ENCODE data around the gene SGMS1.
"Not testable (repeated sequence)": the region's sequence is repeated elsewhere in the genome, so short reads cannot be mapped to it uniquely, and the experiment has no call there.

The SGMS1 gene

DNA sequence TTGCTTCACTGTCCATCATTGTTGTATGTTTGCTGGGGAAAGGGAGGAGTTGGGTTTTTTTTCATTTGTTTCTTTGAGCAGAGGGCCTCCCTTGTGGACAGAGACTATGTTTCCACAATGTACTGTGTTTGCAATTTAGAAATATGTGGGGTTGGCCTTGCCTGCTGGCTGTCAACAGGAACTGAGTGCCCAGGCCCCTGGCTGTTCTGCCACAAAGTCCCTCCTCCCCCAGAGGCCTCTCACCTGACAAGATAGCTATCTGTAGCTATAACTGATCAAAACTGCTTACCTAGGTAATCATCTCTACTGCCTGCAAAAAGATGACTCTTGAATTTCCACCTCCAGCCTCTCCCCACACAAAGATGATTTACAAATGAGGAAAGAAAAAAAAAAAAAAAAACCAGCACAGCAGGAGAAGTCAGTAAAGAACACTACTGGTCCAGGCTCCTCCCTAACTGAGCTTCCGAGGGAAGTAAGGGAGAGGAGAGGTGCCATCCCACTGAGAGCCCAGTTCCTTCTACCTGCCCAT is 121.8 kb downstream of the SGMS1 start:
- no peak for DNase-seq

DNA sequence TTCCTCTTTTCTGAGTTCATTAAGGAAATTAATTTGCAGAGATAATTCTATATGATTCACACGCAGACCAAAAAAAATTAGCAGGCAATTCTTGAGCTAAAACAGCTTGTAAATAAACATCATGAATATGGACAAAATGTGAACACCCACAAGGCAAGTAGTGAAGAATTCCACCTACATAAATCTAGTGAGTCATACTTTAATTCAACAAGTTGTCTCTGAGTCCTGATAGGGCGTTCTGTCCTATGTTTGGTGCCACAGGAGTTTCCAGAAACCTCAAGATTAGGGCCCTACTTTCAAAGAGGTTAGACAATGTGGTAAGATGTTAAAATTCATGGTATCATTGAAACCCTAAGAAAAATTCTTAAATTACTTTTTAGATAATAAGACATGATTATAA is 122.3 kb downstream of the SGMS1 start:
- no peak for DNase-seq

DNA sequence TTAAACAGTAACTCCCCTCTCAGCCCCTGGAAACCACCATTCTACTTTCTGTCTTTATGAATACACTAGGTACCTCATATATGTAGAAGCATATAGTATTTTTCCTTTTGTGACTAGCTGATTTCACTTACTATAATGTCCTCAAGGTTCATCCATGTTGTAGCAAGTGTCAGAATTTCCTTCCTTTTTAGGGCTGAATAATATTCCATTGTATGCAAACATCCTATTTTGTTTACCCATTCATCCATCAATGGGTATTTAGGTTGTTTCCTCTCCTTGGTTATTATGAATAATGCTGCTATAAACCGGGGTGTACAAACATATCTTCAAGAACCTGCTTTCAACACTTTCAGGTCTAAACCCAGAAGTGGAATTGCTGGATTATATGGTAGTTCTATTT is 125.3 kb downstream of the SGMS1 start:
- DNase-seq, result no peak

DNA sequence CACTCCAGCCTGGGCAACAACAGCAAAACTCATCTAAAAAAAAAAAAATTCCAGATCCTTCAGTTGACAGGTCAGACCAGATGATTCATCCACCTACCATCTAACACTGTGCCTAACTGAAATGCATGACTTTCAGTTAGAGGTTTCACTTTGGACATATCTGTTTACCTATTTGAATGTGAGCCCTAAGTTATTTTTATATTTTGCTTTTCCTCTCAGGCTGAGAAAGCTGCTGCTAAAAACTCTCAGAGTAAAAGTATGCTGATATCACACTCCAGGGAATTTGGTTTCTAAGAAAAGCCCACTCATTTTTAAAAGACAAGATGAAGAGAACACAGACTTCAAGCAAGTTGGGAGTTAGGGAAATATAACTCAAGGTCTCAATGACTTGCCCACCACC is 126.0 kb downstream of the SGMS1 start:
- DNase-seq, result no peak

DNA sequence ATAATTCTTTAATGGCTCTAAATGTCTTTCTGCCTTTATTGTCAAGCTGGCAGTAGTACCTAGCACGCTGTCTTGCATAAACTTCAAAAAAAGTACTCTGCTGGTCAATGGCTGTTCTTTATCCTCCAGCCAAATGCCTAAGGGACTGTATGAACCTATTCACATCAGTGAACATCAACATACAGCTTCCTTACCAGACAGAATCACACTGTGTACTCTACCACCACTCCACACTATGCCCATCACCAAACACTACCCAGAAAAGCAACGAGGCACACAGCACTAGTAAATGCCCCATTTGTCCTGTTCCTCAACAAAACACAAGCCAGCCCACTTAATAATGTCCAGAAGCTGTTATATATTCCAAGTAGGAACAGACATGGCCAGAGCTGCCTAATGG is 127.5 kb downstream of the SGMS1 start:
- no peak for DNase-seq

DNA sequence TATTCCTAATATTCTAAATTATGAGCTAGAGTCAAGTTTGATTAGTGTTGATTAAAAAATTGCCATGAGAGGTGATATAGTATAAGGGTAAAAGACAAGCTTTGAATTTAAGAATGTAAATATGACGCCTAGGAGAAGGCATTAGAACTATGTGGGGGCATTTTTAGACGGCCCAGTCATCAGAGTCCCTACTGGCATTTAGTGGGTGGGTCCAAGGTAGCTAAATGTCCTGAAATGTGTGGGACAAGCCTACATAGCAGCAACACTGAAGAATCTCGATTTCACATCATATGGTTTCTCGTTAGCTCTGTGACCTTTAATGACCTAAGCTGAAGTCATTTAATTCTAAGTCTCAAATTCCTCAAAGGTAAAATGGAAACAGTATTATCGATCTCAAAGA is 133.5 kb downstream of the SGMS1 start:
- no peak for DNase-seq

DNA sequence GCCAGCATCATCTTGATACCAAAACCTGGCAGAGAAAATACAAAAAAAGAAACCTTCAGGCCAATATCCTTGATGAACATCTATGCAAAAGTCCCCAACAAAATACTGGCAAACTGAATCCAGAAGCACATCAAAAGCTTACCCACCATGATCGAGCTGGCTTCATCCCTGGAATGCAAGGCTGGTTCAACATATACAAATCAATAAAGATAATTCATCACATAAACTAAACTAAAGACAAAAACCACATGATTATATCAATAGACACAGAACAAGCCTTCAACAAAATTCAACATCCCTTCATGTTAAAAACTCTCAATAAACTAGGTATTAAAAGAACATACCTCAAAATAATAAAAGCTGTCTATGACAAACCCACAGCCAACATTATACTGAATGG is 139.2 kb downstream of the SGMS1 start:
- not testable (repeated sequence) for DNase-seq

DNA sequence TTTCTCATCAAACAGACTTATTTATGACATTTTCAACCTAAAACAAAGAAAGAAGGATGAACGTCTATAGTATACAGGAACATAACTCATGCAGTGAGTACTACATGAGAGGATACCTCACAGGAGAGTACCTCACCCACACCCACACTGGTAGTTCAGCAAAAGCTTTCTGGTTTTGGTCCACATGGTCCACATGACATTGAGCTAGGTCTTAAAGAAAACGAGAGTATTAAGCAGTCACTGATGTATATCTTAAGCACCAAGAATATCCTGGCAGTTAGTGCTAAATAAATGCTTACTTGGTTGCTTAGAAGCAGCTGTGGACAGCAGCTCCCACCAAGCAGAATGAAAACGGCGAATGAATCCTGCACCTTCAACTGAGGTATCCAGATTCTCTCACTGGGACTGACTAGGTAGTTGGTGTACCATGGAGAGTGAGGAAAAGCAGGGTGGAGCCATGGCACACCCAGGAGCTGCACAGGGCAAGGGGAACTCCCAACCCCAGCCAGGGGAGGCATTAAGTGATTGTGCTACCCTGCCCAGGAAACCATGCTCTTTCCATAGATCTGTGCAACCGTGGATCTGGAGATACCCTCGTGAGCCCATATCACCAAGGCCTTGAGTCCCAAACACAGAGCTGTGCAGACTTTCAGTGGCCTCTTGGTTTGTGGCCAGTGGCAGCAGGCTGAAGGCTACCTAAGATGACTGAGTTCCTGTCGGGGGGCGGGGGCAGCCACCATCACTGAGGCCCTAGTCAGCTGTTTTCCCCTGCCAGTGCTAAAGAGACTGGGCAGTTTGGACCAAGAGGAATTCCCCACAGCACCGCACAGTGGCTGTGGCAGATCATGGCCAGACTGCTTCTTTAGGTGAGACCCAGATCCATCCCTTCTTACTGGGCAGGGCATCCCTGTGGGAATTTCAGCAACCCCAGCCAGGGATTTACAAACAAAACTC is 143.4 kb downstream of the SGMS1 start:
- DNase-seq, result no peak

DNA sequence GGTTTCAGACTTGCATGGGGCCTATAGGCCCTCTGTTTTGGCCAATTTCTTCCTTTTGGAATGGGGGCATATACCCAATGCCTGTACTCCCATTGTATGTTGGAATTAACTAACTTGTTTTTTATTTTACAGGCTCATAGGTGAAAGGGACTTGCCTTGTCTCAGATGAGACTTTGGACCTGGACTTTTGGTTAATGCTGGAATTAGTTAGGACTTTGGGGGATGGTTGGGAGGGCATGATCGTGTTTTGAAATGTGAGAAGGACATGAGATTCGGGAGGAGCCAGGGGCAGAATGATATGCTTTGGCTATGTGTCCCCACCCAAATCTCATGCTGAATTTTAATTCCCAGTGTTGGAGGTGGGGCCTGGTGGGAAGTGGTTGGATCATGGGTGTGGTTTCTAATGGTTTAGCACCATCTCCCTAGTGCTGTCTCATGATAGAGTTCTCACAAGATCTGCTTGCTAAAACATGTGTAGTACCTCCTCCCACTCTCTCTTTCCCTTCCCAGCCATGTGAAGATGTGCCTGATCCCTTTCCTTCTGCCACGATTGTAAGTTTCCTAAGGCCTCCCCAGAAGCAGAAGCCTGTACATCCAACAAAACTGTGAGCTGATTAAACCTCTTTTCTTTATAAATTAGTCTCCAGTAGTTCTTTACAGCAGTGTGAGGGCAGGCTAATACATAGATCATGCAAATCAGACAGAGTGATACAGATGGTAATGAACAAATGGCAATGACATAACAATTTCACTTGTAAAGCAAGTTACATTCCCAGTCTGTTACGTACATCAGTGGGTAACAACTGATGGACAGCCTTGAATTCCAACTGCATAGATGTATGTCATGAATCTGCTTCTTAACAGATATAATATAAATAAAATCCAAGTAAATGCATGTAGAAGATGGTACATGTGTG is 146.2 kb downstream of the SGMS1 start:
- no peak for DNase-seq

DNA sequence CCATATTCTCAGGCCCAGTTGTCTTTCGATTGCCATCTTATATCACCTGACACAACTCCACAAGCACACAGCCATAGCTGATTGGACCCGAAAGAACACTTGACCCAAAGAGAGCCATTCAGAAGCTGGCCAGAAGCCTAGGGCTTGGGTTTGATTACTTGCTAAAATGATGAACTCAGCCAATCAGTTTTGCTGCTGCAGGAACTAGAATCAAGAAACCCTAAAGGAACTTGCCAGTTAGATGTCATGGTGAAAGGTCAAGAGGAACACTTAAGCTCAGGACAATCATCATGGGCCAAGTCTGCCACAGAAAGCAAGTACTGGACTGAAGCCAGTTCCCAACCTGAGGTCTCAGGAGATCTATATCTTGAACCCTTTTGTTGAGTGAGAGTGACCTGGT is 150.0 kb downstream of the SGMS1 start:
- DNase-seq, result no peak

DNA sequence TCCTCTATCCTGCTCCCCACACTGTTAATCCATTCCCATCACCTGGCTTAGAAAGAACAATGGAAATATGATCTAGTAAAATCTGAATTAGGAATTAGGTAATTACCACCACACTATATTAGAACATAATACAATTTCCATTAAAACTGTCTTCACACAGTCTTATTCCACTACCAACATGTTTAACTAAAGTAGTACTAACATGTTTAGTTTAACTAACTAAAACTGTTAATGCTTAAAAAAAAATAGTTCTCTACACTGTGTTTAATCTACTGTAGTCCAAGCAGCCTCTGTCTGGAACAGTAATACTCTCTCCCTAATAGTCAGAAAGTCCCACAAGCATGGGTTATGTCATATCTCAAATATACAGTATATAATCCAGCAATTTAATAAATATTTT is 150.8 kb downstream of the SGMS1 start:
- DNase-seq, result no peak

DNA sequence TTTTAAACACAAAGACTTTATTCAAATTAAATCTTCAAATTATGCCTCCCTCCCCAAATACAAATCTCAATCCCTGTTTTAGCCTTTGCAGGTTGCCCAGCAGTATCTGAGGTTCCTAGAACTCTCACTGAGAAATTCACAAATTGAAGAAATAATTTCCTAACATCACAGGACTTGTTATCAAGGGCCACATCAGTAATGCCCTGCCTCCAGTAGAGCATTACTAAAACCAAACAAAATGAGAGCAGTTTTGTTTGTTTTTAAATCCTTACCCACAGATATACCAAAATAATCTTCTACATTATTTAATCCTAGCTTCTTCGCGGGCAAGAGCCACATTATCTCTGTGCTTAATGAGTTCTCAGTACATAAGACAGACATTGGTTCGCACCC is 152.2 kb downstream of the SGMS1 start:
- DNase-seq, result no peak

DNA sequence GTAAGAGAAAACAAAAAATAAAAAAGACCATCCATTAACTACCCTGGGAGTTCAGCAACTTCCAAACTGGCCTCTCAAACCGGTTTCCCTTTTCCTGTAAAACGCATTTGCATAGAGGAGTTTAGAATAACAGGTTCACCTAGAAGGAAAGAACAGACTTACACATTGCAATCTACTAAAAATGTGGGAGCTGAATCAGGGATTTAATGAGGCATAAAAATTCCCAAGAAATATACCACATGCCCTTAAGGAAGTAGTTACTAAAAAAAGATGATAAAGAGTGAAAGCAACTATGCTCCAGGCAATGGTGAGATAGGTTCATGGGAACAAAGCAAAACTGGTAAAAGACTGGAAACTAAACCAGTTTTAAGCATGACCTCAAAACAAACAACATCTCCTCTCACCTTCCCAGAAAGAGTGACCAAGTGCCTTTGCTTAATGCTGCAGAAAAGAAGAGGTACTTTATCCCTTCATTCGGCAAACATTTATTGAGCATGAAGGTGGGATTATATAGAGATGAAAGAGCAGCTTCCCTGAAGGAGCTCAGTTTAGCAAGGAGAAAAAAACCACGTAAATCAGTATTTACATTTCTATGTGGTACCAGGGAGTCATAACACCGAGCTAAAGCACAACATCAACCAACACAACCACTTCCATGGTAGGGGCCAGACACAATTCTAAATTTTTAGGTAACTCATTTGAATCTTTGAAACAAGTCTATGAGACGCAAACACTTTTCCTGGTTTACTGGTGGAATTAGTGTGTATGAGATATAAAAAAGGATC is 152.8 kb downstream of the SGMS1 start:
- no peak for DNase-seq

DNA sequence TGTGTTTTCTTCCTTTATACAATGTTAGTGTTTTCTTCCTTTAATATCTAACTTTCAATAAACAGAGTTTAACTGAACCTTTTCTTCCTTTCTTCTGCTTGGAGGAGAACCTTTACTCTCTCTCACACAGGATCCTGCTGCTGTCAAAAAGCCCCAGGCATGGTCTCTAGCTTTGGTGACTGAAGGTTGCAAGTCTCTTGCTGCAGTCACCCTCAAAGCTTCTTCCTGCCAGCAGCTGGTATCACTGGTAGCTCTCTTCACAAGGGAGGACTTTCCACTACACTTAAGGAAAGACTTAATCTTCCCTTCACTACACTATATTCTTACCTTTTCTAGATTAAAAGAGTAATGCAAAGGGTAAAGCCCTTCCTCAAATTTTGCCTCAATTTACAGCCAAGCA is 153.4 kb downstream of the SGMS1 start:
- no peak for DNase-seq

DNA sequence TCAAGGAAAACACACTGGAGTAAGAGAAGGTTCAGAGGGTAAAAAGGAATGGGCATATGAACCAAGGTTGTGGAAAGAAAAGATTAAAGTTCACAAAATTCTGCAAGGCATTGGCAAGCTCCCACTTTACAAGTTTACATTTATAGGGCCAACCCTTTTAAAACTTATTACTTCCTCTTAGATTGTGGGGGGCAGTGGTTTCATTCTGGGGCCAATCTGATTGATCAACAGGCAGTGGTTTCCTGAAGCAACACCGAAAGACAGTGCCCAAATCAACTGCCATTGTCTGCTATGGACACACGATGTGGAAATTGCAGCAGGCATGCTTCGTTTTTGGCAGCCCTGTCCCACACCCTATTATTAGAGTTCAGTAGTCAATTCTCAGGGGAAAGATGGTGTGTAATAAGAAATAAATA is 154.0 kb downstream of the SGMS1 start:
- no peak for DNase-seq

DNA sequence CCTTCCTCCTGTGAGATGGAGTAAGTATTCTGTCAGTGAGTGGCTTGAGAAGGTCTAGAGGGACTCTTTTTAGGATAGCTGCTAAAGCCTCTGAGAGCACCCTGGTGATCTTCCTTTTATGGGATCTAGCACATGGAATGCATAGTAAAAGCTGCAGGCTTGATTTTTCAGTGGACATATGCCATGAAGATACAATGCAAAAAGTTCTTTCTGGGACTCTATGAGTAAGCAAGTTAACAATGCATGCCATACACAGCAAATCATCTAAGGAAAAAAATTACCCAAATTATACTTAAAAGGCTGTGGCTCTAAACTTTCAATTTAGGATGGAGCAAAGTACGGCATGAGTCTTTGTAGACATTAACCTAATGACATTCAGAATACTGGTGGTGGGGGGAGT is 154.5 kb downstream of the SGMS1 start:
- no peak for DNase-seq

DNA sequence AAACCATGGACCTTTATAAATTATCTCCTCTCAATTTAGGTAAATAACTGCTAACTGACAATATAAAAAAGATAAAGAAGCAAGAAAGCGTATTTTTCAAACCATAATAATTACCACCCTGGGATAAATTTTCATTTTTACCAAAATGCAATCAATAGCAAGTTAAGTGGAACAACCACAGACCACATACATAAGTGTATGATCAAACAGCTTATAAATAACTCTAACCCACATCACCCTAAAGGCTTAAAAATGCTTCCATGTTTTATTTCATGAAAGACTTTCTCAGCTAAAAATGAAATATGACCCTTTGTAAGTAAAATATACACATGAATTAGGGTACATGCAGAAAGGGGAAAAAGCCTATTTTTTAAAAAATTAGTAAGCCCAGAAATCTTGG is 156.5 kb downstream of the SGMS1 start:
- DNase-seq, result no peak

DNA sequence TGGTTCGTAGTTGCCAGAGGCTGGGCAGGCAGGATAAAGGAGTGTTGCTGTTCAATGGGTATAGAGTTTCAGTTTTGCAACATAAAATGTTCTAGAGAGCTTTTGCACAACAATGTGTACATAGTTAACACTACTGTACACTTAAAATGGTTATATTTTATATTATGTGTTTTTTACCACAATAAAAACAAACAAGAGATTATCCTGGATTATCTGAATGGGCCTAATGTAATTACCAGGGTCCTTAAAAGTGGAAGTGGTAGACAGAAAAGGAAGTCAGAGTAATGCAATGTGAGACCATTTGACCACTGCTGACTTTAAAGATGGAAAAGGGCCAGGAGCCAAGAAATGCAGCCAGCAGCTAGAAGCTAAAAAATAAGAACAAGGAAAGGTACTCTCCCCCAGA is 159.7 kb downstream of the SGMS1 start:
- DNase-seq, result no peak

DNA sequence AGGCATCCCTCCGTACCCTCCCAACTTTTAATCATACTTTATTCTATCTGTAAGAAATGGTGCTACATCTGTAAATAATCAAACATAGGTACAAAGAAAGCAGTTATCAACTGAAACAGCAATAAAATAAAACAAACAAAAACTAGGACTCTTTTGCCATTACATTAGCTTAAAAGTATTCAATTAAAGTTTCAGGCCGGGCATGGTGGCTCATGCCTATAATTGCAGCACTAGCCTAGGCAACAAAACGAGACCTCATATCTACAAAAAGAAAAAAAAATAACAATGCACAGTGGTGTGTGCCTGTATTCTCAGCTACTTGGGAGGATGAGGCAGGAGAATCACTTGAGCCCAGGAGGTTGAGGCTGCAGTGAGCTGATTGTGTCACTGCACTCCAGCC is 161.9 kb downstream of the SGMS1 start:
- DNase-seq, result no peak

DNA sequence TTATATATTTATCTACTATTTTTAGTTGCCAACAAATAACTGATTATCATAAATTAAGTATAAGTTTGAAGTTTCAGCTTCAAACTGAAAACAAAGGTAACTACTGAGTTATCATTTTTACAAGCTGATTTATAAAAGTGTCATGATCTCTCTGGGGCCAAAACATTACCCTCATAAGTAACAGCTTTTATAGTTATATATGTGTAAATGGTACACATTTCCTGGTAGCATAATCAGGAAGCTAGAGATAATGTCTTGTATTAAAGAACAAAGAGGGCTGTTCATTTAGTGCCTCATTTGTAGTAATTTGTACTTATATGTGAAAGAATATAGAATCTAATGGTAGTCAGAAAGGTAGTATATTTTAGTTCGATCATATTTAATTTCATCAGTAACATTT is 162.6 kb downstream of the SGMS1 start:
- DNase-seq, result no peak

DNA sequence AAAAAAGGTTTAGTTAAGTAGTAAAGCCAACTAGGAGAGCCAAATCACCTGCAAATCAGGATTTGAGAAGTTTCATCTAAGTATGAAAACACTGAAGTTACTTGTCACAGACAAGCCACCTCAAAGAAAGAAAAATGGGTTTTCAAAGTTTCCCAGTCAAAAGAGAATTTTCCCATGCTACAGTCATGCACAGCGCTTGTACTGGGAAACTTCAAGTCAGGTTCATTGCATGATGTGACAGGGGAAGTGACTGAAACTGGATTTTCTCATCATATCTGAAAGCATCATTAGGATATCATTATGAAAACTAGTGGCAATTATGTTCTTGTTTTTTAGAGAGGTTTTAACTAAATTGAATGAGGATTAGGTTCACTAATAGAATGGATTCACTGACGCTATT is 167.0 kb downstream of the SGMS1 start:
- no peak for DNase-seq

DNA sequence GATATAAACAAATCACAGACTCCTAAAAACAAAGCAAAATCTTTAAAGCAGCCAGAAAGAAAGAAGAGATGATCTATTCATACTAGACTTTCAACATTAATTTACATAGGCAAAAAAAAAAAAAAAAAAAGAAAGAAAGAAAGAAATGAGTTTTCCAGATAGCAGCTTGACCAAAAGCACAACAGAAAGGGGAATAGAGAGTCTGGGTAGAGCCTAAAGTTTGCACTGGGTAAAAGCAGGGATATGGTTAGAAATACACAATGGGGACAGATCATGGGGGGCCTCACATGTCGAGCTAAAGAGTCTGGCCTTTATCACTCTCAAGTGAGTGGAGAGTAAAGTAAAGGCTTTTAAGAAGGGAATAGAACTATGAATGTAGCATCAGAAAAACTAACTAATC is 169.8 kb downstream of the SGMS1 start:
- DNase-seq, result no peak

DNA sequence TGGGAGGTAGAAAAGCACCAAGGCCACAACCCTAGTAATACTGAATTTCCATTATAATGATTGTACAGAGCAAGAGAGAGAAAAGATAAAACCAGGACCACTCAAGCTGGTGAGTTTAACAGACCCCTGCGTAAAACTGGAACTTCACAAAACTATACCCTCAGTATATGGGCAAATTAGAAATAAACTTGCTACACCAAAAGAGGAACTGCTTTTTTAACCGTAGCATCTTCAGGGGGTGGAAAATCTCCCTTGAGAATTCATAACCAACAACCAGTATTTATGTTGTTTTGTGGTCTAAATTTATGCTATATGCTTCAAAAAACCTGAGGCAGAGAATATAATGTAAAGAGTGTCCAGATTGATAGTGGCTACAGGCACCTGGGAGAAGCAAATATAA is 171.2 kb downstream of the SGMS1 start:
- no peak for DNase-seq
